Measurements from ENCODE around the gene NXT1. TPM values are rescaled to one million over a fixed set of nuclear protein-coding genes. Genes with fewer than 3 reads are reported as not detected.

Gene NXT1
- total and polyA plus RNA-seq, 2 experiments from 2014 or later: 30.2 to 34.4 TPM

DNA sequence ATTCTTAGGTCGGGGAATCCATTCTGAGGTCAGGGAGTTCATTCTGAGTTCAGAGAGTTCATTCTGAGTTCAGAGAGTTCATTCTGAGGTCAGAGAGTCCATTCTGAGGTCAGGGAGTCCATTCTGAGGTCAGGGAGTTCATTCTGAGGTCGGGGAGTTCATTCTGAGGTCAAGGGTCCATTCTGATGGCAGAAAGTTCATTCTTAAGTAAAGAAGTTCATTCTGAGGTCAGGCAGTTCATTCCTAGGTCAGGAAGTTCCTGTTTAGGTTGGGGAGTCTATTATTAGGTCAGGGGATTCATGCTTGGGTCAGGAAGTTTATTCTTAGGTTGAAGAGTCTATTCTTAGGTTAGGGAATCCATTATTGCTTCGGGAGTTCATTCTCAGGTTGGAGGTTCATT is 16.5 kb upstream of the NXT1 start (continued):
- TF ChIP-seq, protein P1, sequence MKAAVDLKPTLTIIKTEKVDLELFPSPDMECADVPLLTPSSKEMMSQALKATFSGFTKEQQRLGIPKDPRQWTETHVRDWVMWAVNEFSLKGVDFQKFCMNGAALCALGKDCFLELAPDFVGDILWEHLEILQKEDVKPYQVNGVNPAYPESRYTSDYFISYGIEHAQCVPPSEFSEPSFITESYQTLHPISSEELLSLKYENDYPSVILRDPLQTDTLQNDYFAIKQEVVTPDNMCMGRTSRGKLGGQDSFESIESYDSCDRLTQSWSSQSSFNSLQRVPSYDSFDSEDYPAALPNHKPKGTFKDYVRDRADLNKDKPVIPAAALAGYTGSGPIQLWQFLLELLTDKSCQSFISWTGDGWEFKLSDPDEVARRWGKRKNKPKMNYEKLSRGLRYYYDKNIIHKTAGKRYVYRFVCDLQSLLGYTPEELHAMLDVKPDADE (IDR thresholded peaks at IDR 0.05): no peak
- no peak for TF ChIP-seq CREB1 (CRISPR knock-in tag; IDR thresholded peaks at IDR 0.05; ENCODE audit: low read depth)
- no peak for TF ChIP-seq EZH2phosphoT487 (IDR thresholded peaks at IDR 0.05; ENCODE audit: unreplicated experiment)

DNA sequence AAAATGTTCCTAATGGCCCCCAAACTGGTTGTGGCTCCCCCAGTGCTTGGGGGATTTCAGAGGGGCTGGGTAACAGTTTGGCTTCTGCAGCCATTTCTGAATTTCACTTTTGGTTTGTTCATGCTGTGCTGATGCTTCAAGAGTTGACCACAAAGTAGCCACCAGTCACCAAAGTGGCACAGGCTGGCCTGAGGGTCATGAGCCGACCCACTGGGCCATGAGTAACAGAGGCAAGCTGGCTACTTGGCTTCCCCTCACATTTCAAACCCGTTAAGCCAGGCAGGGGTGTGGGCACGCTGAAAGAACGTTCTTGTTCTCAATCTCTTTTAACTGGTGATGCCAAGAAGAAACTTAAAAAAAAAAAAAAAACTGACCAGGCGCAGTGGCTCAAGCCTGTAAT is 15.1 kb upstream of the NXT1 start:
- no peaks in the 10 kb centered on the region for H3K4me1 ChIP-seq (ENCODE audit: insufficient read depth)
- H3K79me2 ChIP-seq (replicated peaks; ENCODE audit: insufficient read depth): no peaks in the 10 kb centered on the region
- no peak overlapping the region for H3K4me2 ChIP-seq
- no peak overlapping the region for H3K27ac Mint-ChIP-seq
- H4K20me1 ChIP-seq (replicated peaks; ENCODE audit: insufficient read depth): no peaks in the 10 kb centered on the region
- H3K4me3 ChIP-seq: no peak overlapping the region
- ATAC-seq (no peak), DNase-seq (ENCODE audit: low spot score) (no peak)
- H3F3A ChIP-seq (replicated peaks; ENCODE audit: low read depth): no peaks in the 10 kb centered on the region
- H3K4me3 Mint-ChIP-seq: no peak overlapping the region
- no peaks in the 10 kb centered on the region for H3K27me3 Mint-ChIP-seq (ENCODE audit: insufficient read depth, low read depth, poor library complexity)
- TF ChIP-seq, protein P2, sequence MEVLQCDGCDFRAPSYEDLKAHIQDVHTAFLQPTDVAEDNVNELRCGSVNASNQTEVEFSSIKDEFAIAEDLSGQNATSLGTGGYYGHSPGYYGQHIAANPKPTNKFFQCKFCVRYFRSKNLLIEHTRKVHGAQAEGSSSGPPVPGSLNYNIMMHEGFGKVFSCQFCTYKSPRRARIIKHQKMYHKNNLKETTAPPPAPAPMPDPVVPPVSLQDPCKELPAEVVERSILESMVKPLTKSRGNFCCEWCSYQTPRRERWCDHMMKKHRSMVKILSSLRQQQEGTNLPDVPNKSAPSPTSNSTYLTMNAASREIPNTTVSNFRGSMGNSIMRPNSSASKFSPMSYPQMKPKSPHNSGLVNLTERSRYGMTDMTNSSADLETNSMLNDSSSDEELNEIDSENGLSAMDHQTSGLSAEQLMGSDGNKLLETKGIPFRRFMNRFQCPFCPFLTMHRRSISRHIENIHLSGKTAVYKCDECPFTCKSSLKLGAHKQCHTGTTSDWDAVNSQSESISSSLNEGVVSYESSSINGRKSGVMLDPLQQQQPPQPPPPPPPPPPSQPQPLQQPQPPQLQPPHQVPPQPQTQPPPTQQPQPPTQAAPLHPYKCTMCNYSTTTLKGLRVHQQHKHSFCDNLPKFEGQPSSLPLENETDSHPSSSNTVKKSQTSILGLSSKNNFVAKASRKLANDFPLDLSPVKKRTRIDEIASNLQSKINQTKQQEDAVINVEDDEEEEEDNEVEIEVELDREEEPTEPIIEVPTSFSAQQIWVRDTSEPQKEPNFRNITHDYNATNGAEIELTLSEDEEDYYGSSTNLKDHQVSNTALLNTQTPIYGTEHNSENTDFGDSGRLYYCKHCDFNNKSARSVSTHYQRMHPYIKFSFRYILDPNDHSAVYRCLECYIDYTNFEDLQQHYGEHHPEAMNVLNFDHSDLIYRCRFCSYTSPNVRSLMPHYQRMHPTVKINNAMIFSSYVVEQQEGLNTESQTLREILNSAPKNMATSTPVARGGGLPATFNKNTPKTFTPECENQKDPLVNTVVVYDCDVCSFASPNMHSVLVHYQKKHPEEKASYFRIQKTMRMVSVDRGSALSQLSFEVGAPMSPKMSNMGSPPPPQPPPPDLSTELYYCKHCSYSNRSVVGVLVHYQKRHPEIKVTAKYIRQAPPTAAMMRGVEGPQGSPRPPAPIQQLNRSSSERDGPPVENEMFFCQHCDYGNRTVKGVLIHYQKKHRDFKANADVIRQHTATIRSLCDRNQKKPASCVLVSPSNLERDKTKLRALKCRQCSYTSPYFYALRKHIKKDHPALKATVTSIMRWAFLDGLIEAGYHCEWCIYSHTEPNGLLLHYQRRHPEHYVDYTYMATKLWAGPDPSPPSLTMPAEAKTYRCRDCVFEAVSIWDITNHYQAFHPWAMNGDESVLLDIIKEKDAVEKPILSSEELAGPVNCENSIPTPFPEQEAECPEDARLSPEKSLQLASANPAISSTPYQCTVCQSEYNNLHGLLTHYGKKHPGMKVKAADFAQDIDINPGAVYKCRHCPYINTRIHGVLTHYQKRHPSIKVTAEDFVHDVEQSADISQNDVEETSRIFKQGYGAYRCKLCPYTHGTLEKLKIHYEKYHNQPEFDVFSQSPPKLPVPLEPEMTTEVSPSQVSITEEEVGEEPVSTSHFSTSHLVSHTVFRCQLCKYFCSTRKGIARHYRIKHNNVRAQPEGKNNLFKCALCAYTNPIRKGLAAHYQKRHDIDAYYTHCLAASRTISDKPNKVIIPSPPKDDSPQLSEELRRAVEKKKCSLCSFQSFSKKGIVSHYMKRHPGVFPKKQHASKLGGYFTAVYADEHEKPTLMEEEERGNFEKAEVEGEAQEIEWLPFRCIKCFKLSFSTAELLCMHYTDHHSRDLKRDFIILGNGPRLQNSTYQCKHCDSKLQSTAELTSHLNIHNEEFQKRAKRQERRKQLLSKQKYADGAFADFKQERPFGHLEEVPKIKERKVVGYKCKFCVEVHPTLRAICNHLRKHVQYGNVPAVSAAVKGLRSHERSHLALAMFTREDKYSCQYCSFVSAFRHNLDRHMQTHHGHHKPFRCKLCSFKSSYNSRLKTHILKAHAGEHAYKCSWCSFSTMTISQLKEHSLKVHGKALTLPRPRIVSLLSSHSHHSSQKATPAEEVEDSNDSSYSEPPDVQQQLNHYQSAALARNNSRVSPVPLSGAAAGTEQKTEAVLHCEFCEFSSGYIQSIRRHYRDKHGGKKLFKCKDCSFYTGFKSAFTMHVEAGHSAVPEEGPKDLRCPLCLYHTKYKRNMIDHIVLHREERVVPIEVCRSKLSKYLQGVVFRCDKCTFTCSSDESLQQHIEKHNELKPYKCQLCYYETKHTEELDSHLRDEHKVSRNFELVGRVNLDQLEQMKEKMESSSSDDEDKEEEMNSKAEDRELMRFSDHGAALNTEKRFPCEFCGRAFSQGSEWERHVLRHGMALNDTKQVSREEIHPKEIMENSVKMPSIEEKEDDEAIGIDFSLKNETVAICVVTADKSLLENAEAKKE (CRISPR knock-in tag; IDR thresholded peaks at IDR 0.05): no peak
- no peaks in the 10 kb centered on the region for H3K27me3 ChIP-seq (ENCODE audit: insufficient read depth)
- peaks cover 9% of the 10 kb centered on the region for H3K4me1 Mint-ChIP-seq
- H3K36me3 ChIP-seq (ENCODE audit: insufficient read depth): no peaks in the 10 kb centered on the region
- no peaks in the 10 kb centered on the region for H3K36me3 Mint-ChIP-seq (ENCODE audit: low read depth)
- no peaks in the 10 kb centered on the region; the same call in 1 of the 2 replicates for H3K9me2 ChIP-seq (ENCODE audit: insufficient read depth)
- H3K9me3 Mint-ChIP-seq: peaks cover 6% of the 10 kb centered on the region; the same call in 2 of the 3 replicates
- H2AFZ ChIP-seq: no peak overlapping the region
- no peak overlapping the region for H3K27ac ChIP-seq (ENCODE audit: low read depth)

All from GM23338 (cell line).